ENCODE data around the gene ANKRD6. TPM values are rescaled to one million over a fixed set of nuclear protein-coding genes. Genes with fewer than 3 reads are reported as not detected.

Gene ANKRD6
- total RNA-seq, 1 experiment from 2014 or later = 2.4 TPM

GRCh38 chr6:89492025-89492640 is 59.2 kb downstream of the ANKRD6 start:
- ATAC-seq = no peak
- Histone ChIP-seq H3K4me3 (ENCODE audit: low read depth in 2 of 2, low read length in 2 of 2) (no peak overlapping the region), H3K27me3 (ENCODE audit: control insufficient read depth, insufficient read depth, low read length) (no peaks in the 10 kb centered on the region), H3K9me3 (ENCODE audit: control insufficient read depth, insufficient read depth, low read depth, low read length) (no peaks in the 10 kb centered on the region), H3K4me1 (ENCODE audit: control insufficient read depth, insufficient read depth, low read length) (no peaks in the 10 kb centered on the region), H3K27ac (ENCODE audit: low read length) (no peak overlapping the region), H3K36me3 (ENCODE audit: control insufficient read depth, insufficient read depth, low read length) (no peaks in the 10 kb centered on the region)
- ChIA-PET POLR2A (no interaction called here), CTCF (no interaction called here)
- no peak for TF ChIP-seq POLR2AphosphoS5 (IDR thresholded peaks at IDR 0.05; ENCODE audit: low read depth, low read length)
- TF ChIP-seq, protein P1, sequence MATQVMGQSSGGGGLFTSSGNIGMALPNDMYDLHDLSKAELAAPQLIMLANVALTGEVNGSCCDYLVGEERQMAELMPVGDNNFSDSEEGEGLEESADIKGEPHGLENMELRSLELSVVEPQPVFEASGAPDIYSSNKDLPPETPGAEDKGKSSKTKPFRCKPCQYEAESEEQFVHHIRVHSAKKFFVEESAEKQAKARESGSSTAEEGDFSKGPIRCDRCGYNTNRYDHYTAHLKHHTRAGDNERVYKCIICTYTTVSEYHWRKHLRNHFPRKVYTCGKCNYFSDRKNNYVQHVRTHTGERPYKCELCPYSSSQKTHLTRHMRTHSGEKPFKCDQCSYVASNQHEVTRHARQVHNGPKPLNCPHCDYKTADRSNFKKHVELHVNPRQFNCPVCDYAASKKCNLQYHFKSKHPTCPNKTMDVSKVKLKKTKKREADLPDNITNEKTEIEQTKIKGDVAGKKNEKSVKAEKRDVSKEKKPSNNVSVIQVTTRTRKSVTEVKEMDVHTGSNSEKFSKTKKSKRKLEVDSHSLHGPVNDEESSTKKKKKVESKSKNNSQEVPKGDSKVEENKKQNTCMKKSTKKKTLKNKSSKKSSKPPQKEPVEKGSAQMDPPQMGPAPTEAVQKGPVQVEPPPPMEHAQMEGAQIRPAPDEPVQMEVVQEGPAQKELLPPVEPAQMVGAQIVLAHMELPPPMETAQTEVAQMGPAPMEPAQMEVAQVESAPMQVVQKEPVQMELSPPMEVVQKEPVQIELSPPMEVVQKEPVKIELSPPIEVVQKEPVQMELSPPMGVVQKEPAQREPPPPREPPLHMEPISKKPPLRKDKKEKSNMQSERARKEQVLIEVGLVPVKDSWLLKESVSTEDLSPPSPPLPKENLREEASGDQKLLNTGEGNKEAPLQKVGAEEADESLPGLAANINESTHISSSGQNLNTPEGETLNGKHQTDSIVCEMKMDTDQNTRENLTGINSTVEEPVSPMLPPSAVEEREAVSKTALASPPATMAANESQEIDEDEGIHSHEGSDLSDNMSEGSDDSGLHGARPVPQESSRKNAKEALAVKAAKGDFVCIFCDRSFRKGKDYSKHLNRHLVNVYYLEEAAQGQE (IDR thresholded peaks at IDR 0.05; ENCODE audit: insufficient read depth in 1 of 2, low read depth in 2 of 2, low read length in 1 of 2) = no peak
- TF ChIP-seq SIN3A (IDR thresholded peaks at IDR 0.05; ENCODE audit: borderline replicate concordance, insufficient read depth, low read depth, low read length) = no peak
- TF ChIP-seq TCF7L2 (IDR thresholded peaks at IDR 0.05; ENCODE audit: low read depth, low read length) = no peak
- no peak for TF ChIP-seq CTCF (IDR thresholded peaks at IDR 0.05)
- BruUV-seq (replicated peaks) = no TSS peak
- no peak for DNase-seq (ENCODE audit: low read depth, low spot score)
- intact Hi-C loops (cut with micrococcal nuclease; ENCODE audit: unreplicated experiment) = no loop called here
- in situ Hi-C loops (cut with HindIII; ENCODE audit: low pct_unique_long_range_greater_than_20kb, low sequenced_read_pairs) = no loop called here

DNA sequence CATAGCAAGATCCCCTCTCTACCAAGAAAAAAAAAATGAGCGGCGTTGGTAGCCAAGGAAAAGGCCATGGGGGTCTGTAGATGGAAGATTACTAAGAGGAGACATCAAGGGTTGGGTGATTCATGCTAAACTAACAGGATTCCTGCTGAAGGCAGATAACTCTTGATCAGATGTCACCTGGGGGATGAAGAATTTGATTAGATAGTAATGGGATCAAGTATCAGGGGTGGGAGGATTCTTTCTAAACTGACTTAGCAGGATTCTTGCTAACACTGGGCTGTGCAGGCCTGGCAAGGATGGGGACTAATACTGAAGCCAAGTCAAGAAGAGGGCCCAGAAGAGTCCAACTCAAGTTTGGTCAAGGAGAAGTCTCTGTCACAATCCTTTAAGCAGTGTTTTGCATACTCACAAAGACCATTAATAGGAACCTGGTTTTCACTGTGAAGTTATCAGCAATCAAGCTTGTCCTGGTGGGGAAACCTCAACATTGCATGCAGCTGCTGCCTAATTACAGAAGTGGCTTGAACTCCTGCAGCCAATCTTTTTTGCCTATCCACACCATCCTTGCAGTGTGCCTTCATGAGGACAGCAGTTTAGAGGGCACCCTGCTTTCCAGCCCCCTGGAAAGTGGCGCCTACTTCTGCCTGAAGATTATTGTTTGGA is 61.3 kb downstream of the ANKRD6 start:
- Histone ChIP-seq H3K4me1 (ENCODE audit: control insufficient read depth, insufficient read depth, low read length) (no peaks in the 10 kb centered on the region), H3K36me3 (ENCODE audit: control insufficient read depth, insufficient read depth, low read length) (no peaks in the 10 kb centered on the region), H3K27ac (ENCODE audit: low read length) (no peak overlapping the region), H3K4me3 (ENCODE audit: low read depth in 2 of 2, low read length in 2 of 2) (no peak overlapping the region), H3K9me3 (ENCODE audit: control insufficient read depth, insufficient read depth, low read depth, low read length) (no peaks in the 10 kb centered on the region), H3K27me3 (ENCODE audit: control insufficient read depth, insufficient read depth, low read length) (peaks cover 3% of the 10 kb centered on the region; the same call in 1 of the 2 replicates)
- in situ Hi-C loops (cut with HindIII; ENCODE audit: low pct_unique_long_range_greater_than_20kb, low sequenced_read_pairs) (no loop called here), intact Hi-C loops (cut with micrococcal nuclease; ENCODE audit: unreplicated experiment) (no loop called here)
- no TSS peak for BruUV-seq (replicated peaks)
- ATAC-seq (peak; percentile 26; the same call in 1 of the 2 replicates), DNase-seq (ENCODE audit: low read depth, low spot score) (no peak)
- ChIA-PET CTCF (no interaction called here), POLR2A (no interaction called here)
- TF ChIP-seq CTCF (IDR thresholded peaks at IDR 0.05) (peak; percentile 7; the same call in 1 of the 2 replicates), TCF7L2 (IDR thresholded peaks at IDR 0.05; ENCODE audit: low read depth, low read length) (no peak), POLR2AphosphoS5 (IDR thresholded peaks at IDR 0.05; ENCODE audit: low read depth, low read length) (no peak), SIN3A (IDR thresholded peaks at IDR 0.05; ENCODE audit: borderline replicate concordance, insufficient read depth, low read depth, low read length) (no peak)
- TF ChIP-seq, protein P1 (IDR thresholded peaks at IDR 0.05; ENCODE audit: insufficient read depth in 1 of 2, low read depth in 2 of 2, low read length in 1 of 2) = no peak
